ENCODE data around the gene CORO1C.

The CORO1C gene

GRCh38 chr12:108676707-108677106, 54.6 kb downstream of the CORO1C start:
- no peaks in the 10 kb centered on the region for H3K27me3 ChIP-seq (replicated peaks; ENCODE audit: control insufficient read depth, insufficient read depth, low read length, poor library complexity, severe bottlenecking)
- H3K27ac ChIP-seq (ENCODE audit: insufficient read depth, low read length, poor library complexity, severe bottlenecking): no peak overlapping the region
- H3K9me3 ChIP-seq (ENCODE audit: control insufficient read depth, low read length): no peaks in the 10 kb centered on the region
- no peak overlapping the region for H3K4me3 ChIP-seq (ENCODE audit: insufficient read depth, low read depth, low read length, poor library complexity, severe bottlenecking)
- no peak for DNase-seq
- no peaks in the 10 kb centered on the region for H3K36me3 ChIP-seq (ENCODE audit: control insufficient read depth, insufficient read depth, low read length)
- H3K4me1 ChIP-seq (ENCODE audit: control insufficient read depth, insufficient read depth, low read length, poor library complexity, severe bottlenecking): no peaks in the 10 kb centered on the region

DNA sequence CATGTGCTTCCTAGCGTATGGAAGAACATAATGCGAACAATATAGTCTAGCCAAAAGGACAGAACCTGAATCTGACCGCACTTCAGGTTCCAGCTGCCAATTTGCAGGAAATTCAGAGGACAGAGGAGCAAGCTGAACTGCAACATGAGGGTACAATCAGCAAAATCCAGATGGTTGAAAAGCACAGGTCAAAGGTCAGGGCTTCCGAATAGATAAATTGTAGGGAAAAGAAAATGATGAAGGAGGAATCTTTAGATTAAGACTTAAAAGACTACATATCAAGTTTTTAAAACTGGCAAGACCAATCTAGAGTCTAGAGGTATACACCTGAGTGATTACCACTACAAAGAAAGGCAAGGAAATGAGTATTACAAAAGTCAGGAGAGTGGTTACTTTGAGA, 55.5 kb downstream of the CORO1C start:
- DNase-seq: no peak
- H3K36me3 ChIP-seq (ENCODE audit: control insufficient read depth, insufficient read depth, low read length): no peaks in the 10 kb centered on the region

GRCh38 chr12:108672054-108672453, 59.3 kb downstream of the CORO1C start:
- Histone ChIP-seq H3K36me3 (ENCODE audit: control insufficient read depth, insufficient read depth, low read length) (no peaks in the 10 kb centered on the region), H3K27me3 (replicated peaks; ENCODE audit: control insufficient read depth, insufficient read depth, low read length, poor library complexity, severe bottlenecking) (no peaks in the 10 kb centered on the region), H3K4me3 (ENCODE audit: insufficient read depth, low read depth, low read length, poor library complexity, severe bottlenecking) (no peak overlapping the region), H3K4me1 (ENCODE audit: control insufficient read depth, insufficient read depth, low read length, poor library complexity, severe bottlenecking) (no peaks in the 10 kb centered on the region), H3K27ac (ENCODE audit: insufficient read depth, low read length, poor library complexity, severe bottlenecking) (no peak overlapping the region), H3K9me3 (ENCODE audit: control insufficient read depth, low read length) (no peaks in the 10 kb centered on the region)
- DNase-seq: no peak

More for the DNA sequence above, 55.5 kb downstream of the CORO1C start:
- H3K4me1 ChIP-seq (ENCODE audit: control insufficient read depth, insufficient read depth, low read length, poor library complexity, severe bottlenecking): no peaks in the 10 kb centered on the region
- H3K27me3 ChIP-seq (replicated peaks; ENCODE audit: control insufficient read depth, insufficient read depth, low read length, poor library complexity, severe bottlenecking): no peaks in the 10 kb centered on the region
- no peak overlapping the region for H3K27ac ChIP-seq (ENCODE audit: insufficient read depth, low read length, poor library complexity, severe bottlenecking)
- no peak overlapping the region for H3K4me3 ChIP-seq (ENCODE audit: insufficient read depth, low read depth, low read length, poor library complexity, severe bottlenecking)
- no peaks in the 10 kb centered on the region for H3K9me3 ChIP-seq (ENCODE audit: control insufficient read depth, low read length)

- Histone ChIP-seq H3K4me1 (ENCODE audit: control insufficient read depth, insufficient read depth, low read length, poor library complexity, severe bottlenecking) (no peaks in the 10 kb centered on the region), H3K36me3 (ENCODE audit: control insufficient read depth, insufficient read depth, low read length) (no peaks in the 10 kb centered on the region), H3K27me3 (replicated peaks; ENCODE audit: control insufficient read depth, insufficient read depth, low read length, poor library complexity, severe bottlenecking) (no peaks in the 10 kb centered on the region), H3K4me3 (ENCODE audit: insufficient read depth, low read depth, low read length, poor library complexity, severe bottlenecking) (no peak overlapping the region), H3K27ac (ENCODE audit: insufficient read depth, low read length, poor library complexity, severe bottlenecking) (no peak overlapping the region), H3K9me3 (ENCODE audit: control insufficient read depth, low read length) (no peaks in the 10 kb centered on the region)
- DNase-seq: no peak
Observed at GRCh38 chr12:108671110-108671509, 60.2 kb downstream of the CORO1C start.

DNA sequence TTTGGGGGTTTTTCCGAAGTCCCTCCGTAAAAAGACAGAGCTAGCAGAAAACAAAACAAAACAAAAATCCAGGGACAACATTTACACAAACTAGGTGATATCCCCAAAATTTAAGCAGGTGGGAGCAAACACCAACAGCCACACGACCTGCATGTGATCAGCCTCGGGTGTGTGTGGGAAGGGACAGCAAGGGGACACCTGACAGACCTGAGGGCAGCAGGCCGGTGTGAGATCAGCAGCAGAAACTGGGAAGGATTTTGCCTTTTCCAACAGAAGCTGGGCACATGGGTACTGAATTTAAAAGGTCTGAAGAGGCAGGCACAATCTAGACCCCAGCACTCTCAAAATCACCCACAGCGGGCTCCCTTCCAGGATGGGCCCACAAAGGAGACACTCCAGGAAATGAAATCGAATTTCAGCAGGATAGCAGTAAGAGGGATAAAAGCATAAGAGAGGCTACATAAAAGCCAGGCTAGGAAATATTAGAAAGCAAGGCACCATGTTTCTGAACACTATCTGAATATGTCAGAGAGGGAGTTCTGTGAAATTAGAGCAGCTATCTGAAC, 61.2 kb downstream of the CORO1C start:
- H3K9me3 ChIP-seq (ENCODE audit: control insufficient read depth, low read length): no peaks in the 10 kb centered on the region
- H3K27ac ChIP-seq (ENCODE audit: insufficient read depth, low read length, poor library complexity, severe bottlenecking): no peak overlapping the region
- no peaks in the 10 kb centered on the region for H3K27me3 ChIP-seq (replicated peaks; ENCODE audit: control insufficient read depth, insufficient read depth, low read length, poor library complexity, severe bottlenecking)
- no peaks in the 10 kb centered on the region for H3K4me1 ChIP-seq (ENCODE audit: control insufficient read depth, insufficient read depth, low read length, poor library complexity, severe bottlenecking)
- H3K36me3 ChIP-seq (ENCODE audit: control insufficient read depth, insufficient read depth, low read length): no peaks in the 10 kb centered on the region
- DNase-seq: no peak
- H3K4me3 ChIP-seq (ENCODE audit: insufficient read depth, low read depth, low read length, poor library complexity, severe bottlenecking): no peak overlapping the region

- H3K4me3 ChIP-seq (ENCODE audit: insufficient read depth, low read depth, low read length, poor library complexity, severe bottlenecking): no peak overlapping the region
- H3K27ac ChIP-seq (ENCODE audit: insufficient read depth, low read length, poor library complexity, severe bottlenecking): no peak overlapping the region
- no peaks in the 10 kb centered on the region for H3K36me3 ChIP-seq (ENCODE audit: control insufficient read depth, insufficient read depth, low read length)
- no peaks in the 10 kb centered on the region for H3K9me3 ChIP-seq (ENCODE audit: control insufficient read depth, low read length)
- no peak for DNase-seq
- H3K27me3 ChIP-seq (replicated peaks; ENCODE audit: control insufficient read depth, insufficient read depth, low read length, poor library complexity, severe bottlenecking): no peaks in the 10 kb centered on the region
- peaks cover 5% of the 10 kb centered on the region for H3K4me1 ChIP-seq (ENCODE audit: control insufficient read depth, insufficient read depth, low read length, poor library complexity, severe bottlenecking)
Observed at GRCh38 chr12:108668542-108668941, 62.8 kb downstream of the CORO1C start.

DNA sequence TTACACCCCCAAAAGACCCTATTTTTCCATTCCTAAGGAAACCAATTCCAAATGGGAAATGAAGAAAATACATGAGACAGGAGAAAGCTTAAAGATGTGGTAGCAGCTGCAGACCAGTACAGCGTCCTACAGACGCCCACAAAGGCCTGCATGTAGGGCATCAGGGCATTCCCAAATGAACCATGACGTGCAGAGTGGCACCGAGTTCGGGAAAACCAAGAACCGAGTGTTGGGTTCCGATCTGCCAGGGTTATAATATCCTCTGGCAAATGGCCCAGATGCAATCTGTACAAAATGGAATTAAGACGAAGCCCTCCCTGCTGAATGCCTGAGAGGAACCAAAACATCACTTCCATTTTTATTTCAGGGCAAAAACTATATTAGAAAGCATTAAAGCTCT, 63.3 kb downstream of the CORO1C start:
- no peak overlapping the region for H3K27ac ChIP-seq (ENCODE audit: insufficient read depth, low read length, poor library complexity, severe bottlenecking)
- DNase-seq: no peak
- H3K9me3 ChIP-seq (ENCODE audit: control insufficient read depth, low read length): no peaks in the 10 kb centered on the region
- H3K27me3 ChIP-seq (replicated peaks; ENCODE audit: control insufficient read depth, insufficient read depth, low read length, poor library complexity, severe bottlenecking): no peaks in the 10 kb centered on the region
- H3K4me1 ChIP-seq (ENCODE audit: control insufficient read depth, insufficient read depth, low read length, poor library complexity, severe bottlenecking): peaks cover 5% of the 10 kb centered on the region
- H3K4me3 ChIP-seq (ENCODE audit: insufficient read depth, low read depth, low read length, poor library complexity, severe bottlenecking): no peak overlapping the region
- H3K36me3 ChIP-seq (ENCODE audit: control insufficient read depth, insufficient read depth, low read length): no peaks in the 10 kb centered on the region

- DNase-seq: no peak
- Histone ChIP-seq H3K36me3 (ENCODE audit: control insufficient read depth, insufficient read depth, low read length) (no peaks in the 10 kb centered on the region), H3K27ac (ENCODE audit: insufficient read depth, low read length, poor library complexity, severe bottlenecking) (no peak overlapping the region), H3K27me3 (replicated peaks; ENCODE audit: control insufficient read depth, insufficient read depth, low read length, poor library complexity, severe bottlenecking) (no peaks in the 10 kb centered on the region), H3K4me1 (ENCODE audit: control insufficient read depth, insufficient read depth, low read length, poor library complexity, severe bottlenecking) (peaks cover 5% of the 10 kb centered on the region), H3K9me3 (ENCODE audit: control insufficient read depth, low read length) (no peaks in the 10 kb centered on the region), H3K4me3 (ENCODE audit: insufficient read depth, low read depth, low read length, poor library complexity, severe bottlenecking) (no peak overlapping the region)
Observed at GRCh38 chr12:108667349-108667748, 64.0 kb downstream of the CORO1C start.

GRCh38 chr12:108666401-108666881, 64.9 kb downstream of the CORO1C start:
- H3K4me1 ChIP-seq (ENCODE audit: control insufficient read depth, insufficient read depth, low read length, poor library complexity, severe bottlenecking): peaks cover 5% of the 10 kb centered on the region
- H3K36me3 ChIP-seq (ENCODE audit: control insufficient read depth, insufficient read depth, low read length): no peaks in the 10 kb centered on the region
- no peaks in the 10 kb centered on the region for H3K9me3 ChIP-seq (ENCODE audit: control insufficient read depth, low read length)
- no peak for DNase-seq
- H3K27me3 ChIP-seq (replicated peaks; ENCODE audit: control insufficient read depth, insufficient read depth, low read length, poor library complexity, severe bottlenecking): no peaks in the 10 kb centered on the region
- no peak overlapping the region for H3K27ac ChIP-seq (ENCODE audit: insufficient read depth, low read length, poor library complexity, severe bottlenecking)
- H3K4me3 ChIP-seq (ENCODE audit: insufficient read depth, low read depth, low read length, poor library complexity, severe bottlenecking): no peak overlapping the region

DNA sequence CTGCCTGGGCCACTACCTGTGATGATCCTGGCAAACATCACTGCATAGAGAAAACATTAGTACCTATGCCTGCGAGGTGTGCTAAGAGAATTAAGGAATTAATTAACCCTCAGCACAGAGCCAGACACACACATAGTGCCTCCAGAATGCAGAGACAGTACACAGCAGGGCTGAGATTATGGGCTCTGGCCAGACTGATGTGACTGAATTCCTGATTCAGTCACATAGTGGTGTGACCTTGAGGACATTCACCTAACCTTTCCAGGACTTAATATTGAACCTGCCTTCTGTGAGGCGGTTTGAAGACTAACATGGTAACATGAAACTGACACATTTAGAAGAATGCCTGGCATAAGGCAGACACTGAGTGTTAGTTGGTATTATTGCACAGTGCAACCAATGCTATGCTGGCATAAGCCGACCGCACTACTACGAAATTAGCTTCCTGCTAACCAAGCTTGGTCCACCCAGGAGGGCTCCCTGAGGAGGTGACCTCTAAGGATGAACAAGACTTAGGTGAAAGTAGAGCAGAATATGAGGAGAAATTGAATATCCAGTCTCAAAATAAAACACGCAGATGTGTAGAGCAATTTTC, 65.6 kb downstream of the CORO1C start:
- Histone ChIP-seq H3K27ac (ENCODE audit: insufficient read depth, low read length, poor library complexity, severe bottlenecking) (no peak overlapping the region), H3K4me3 (ENCODE audit: insufficient read depth, low read depth, low read length, poor library complexity, severe bottlenecking) (no peak overlapping the region), H3K9me3 (ENCODE audit: control insufficient read depth, low read length) (no peaks in the 10 kb centered on the region), H3K36me3 (ENCODE audit: control insufficient read depth, insufficient read depth, low read length) (no peaks in the 10 kb centered on the region), H3K4me1 (ENCODE audit: control insufficient read depth, insufficient read depth, low read length, poor library complexity, severe bottlenecking) (peaks cover 5% of the 10 kb centered on the region), H3K27me3 (replicated peaks; ENCODE audit: control insufficient read depth, insufficient read depth, low read length, poor library complexity, severe bottlenecking) (no peaks in the 10 kb centered on the region)
- no peak for DNase-seq

All from effector memory CD4-positive, alpha-beta T cell (primary cell).